ENCODE results near the gene BPIFA2. TPM values are rescaled to one million over a fixed set of nuclear protein-coding genes. Genes with fewer than 3 reads are reported as not detected.

BPIFA2 gene
- polyA plus RNA-seq, 3 donors: not detected

- Mint-ChIP-seq H3K27ac (no peak overlapping the region), H3K4me1 (no peaks in the 10 kb centered on the region), H3K4me3 (no peak overlapping the region), H3K27me3 (ENCODE audit: low read depth in 3 of 3) (peaks cover 0 to 10% (median 0%) of the 10 kb centered on the region in 3 donors), H3K9me3 (peaks cover 3 to 21% (median 12%) of the 10 kb centered on the region in 7 donors), H3K36me3 (no peaks in the 10 kb centered on the region)
- Histone ChIP-seq H3K79me2 (ENCODE audit: insufficient read depth, low read length) (no peaks in the 10 kb centered on the region), H3K4me3 (replicated peaks in 1 of 3; ENCODE audit: low read depth in 2 of 3, low read length in 3 of 3) (no peak overlapping the region), H3K9me3 (replicated peaks in 1 of 2; ENCODE audit: control insufficient read depth in 1 of 2, insufficient read depth in 1 of 2, low read length in 2 of 2) (peaks cover 8 to 9% of the 10 kb centered on the region in 2 donors), H3K4me2 (replicated peaks; ENCODE audit: extremely low read depth, low read length, poor library complexity, severe bottlenecking) (no peak overlapping the region), H3K4me1 (ENCODE audit: control insufficient read depth in 1 of 2, insufficient read depth in 2 of 2, low read length in 2 of 2) (no peaks in the 10 kb centered on the region), H2AFZ (ENCODE audit: insufficient read depth, low read depth, low read length, poor library complexity, severe bottlenecking) (no peak overlapping the region), H3K36me3 (replicated peaks in 1 of 2; ENCODE audit: control insufficient read depth in 1 of 2, insufficient read depth in 2 of 2, low read length in 2 of 2) (no peaks in the 10 kb centered on the region), H3K9ac (ENCODE audit: insufficient read depth, low read length, poor library complexity, severe bottlenecking) (no peak overlapping the region), H3K27ac (ENCODE audit: low read depth in 1 of 2, low read length in 2 of 2) (no peak overlapping the region), H3K27me3 (ENCODE audit: control insufficient read depth in 2 of 2, insufficient read depth in 2 of 2, low read length in 2 of 2) (no peaks in the 10 kb centered on the region), H4K20me1 (ENCODE audit: insufficient read depth, low read length) (no peaks in the 10 kb centered on the region)
- WGBS (ENCODE audit: insufficient coverage): 83% methylated on average over 8 of the region's 8 CpGs
- intact Hi-C loops (cut with micrococcal nuclease): no loop called here
- no peak for TF ChIP-seq CTCF (IDR thresholded peaks at IDR 0.05)
- no peak for DNase-seq
Measured at GRCh38 chr20:33166533-33167113, 1.3 kb upstream of the BPIFA2 start.

- no peak overlapping the region for H2AFZ ChIP-seq (ENCODE audit: insufficient read depth, low read depth, low read length, poor library complexity, severe bottlenecking)
- H3K9me3 Mint-ChIP-seq: peaks cover 3 to 21% (median 12%) of the 10 kb centered on the region in 7 donors
- peak; percentile 76 for TF ChIP-seq CTCF (IDR thresholded peaks at IDR 0.05)
- 48% methylated on average over 6 of the region's 8 CpGs for WGBS (ENCODE audit: insufficient coverage)
- H3K4me3 Mint-ChIP-seq: no peak overlapping the region
- H3K4me1 Mint-ChIP-seq: no peaks in the 10 kb centered on the region
- H4K20me1 ChIP-seq (ENCODE audit: insufficient read depth, low read length): no peaks in the 10 kb centered on the region
- H3K4me2 ChIP-seq (replicated peaks; ENCODE audit: extremely low read depth, low read length, poor library complexity, severe bottlenecking): no peak overlapping the region
- no peaks in the 10 kb centered on the region for H3K79me2 ChIP-seq (ENCODE audit: insufficient read depth, low read length)
- H3K27ac ChIP-seq (ENCODE audit: low read depth in 1 of 2, low read length in 2 of 2): no peak overlapping the region
- H3K9me3 ChIP-seq (replicated peaks in 1 of 2; ENCODE audit: control insufficient read depth in 1 of 2, insufficient read depth in 1 of 2, low read length in 2 of 2): peaks cover 8 to 9% of the 10 kb centered on the region in 2 donors
- no peaks in the 10 kb centered on the region for H3K36me3 ChIP-seq (replicated peaks in 1 of 2; ENCODE audit: control insufficient read depth in 1 of 2, insufficient read depth in 2 of 2, low read length in 2 of 2)
- H3K9ac ChIP-seq (ENCODE audit: insufficient read depth, low read length, poor library complexity, severe bottlenecking): no peak overlapping the region
- H3K36me3 Mint-ChIP-seq: no peaks in the 10 kb centered on the region
- H3K4me3 ChIP-seq (replicated peaks in 1 of 3; ENCODE audit: low read depth in 2 of 3, low read length in 3 of 3): no peak overlapping the region
- no peaks in the 10 kb centered on the region for H3K4me1 ChIP-seq (ENCODE audit: control insufficient read depth in 1 of 2, insufficient read depth in 2 of 2, low read length in 2 of 2)
- H3K27me3 ChIP-seq (ENCODE audit: control insufficient read depth in 2 of 2, insufficient read depth in 2 of 2, low read length in 2 of 2): no peaks in the 10 kb centered on the region
- intact Hi-C loops (cut with micrococcal nuclease): no loop called here
- peaks cover 0 to 10% (median 1%) of the 10 kb centered on the region in 3 donors for H3K27me3 Mint-ChIP-seq (ENCODE audit: low read depth in 3 of 3)
- H3K27ac Mint-ChIP-seq: no peak overlapping the region
- no peak for DNase-seq
Measured at GRCh38 chr20:33169176-33169794, 1.3 kb downstream of the BPIFA2 start.

Data from CD14-positive monocyte (primary cell).